Measurements from ENCODE around the gene HSPB2.
"Not testable (repeated sequence)": the region's sequence is repeated elsewhere in the genome, so short reads cannot be mapped to it uniquely, and the experiment has no call there.

HSPB2 gene

GRCh38 chr11:111926505-111927391 lies 14.2 kb downstream of the HSPB2 start:
- peak overlapping the region; percentile 81 for H3K4me3 ChIP-seq
- no peaks in the 10 kb centered on the region for H3K9me3 ChIP-seq (ENCODE audit: low read depth, low read length)
- DNase-seq (ENCODE audit: low read depth, low spot score): no peak
- no peaks in the 10 kb centered on the region for H3K36me3 ChIP-seq (ENCODE audit: insufficient read depth, low read length)
- peak overlapping the region; percentile 80; the same call in 1 of the 2 replicates for H3K27ac ChIP-seq
- TF ChIP-seq EZH2 (IDR thresholded peaks at IDR 0.05) (no peak), POLR2AphosphoS5 (IDR thresholded peaks at IDR 0.05; ENCODE audit: borderline replicate concordance, low read depth, low read length) (peak; percentile 64), FOXP2 (optimal IDR thresholded peaks at IDR 0.05; ENCODE audit: control extremely low read depth, extremely low read length, insufficient read depth) (no peak)
- H3K9ac ChIP-seq (ENCODE audit: insufficient read length): peak overlapping the region; percentile 69

DNA sequence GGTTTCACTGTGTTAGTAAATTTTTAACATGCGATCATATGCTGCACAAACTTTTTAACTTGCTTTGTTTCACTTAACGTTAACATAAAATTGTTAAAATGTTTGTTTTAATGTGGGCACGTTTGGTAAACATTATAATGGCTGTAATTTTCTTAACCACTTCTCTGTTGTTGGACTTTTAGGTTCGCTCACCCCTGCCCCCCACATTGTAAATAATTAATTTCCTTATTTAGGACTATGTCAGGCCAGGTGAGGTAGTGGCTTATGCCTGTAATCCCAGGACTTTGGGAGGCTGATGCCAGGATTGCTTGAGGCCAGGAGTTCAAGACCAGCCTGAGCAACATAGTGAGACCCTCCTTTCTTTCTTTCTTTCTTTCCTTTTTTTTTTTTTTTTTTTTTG lies 17.9 kb downstream of the HSPB2 start:
- TF ChIP-seq EZH2 (IDR thresholded peaks at IDR 0.05) (no peak), FOXP2 (optimal IDR thresholded peaks at IDR 0.05; ENCODE audit: control extremely low read depth, extremely low read length, insufficient read depth) (no peak), POLR2AphosphoS5 (IDR thresholded peaks at IDR 0.05; ENCODE audit: borderline replicate concordance, low read depth, low read length) (no peak)
- H3K9me3 ChIP-seq (ENCODE audit: low read depth, low read length): no peaks in the 10 kb centered on the region
- H3K4me3 ChIP-seq: no peak overlapping the region
- H3K27ac ChIP-seq: no peak overlapping the region
- H3K36me3 ChIP-seq (ENCODE audit: insufficient read depth, low read length): no peaks in the 10 kb centered on the region
- no peak for DNase-seq (ENCODE audit: low read depth, low spot score)
- H3K9ac ChIP-seq (ENCODE audit: insufficient read length): no peak overlapping the region

DNA sequence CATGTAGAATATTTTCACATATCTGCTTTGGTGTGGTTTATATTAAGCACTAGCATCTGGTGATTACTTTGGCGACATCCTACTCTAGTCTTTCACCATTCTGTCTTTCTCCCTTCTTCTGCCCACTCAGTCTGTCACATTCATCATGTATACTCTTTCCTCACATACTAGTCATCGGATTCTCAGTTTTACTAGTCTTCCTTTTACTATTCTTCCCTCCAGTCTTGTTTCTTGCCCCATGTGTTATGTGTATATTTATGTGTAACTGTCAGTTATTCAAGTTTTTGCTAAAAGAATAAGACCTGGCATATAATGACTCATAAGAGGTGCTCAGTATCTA lies 20.0 kb downstream of the HSPB2 start:
- H3K9me3 ChIP-seq (ENCODE audit: low read depth, low read length): no peaks in the 10 kb centered on the region
- no peak for DNase-seq (ENCODE audit: low read depth, low spot score)
- H3K27ac ChIP-seq: no peak overlapping the region

DNA sequence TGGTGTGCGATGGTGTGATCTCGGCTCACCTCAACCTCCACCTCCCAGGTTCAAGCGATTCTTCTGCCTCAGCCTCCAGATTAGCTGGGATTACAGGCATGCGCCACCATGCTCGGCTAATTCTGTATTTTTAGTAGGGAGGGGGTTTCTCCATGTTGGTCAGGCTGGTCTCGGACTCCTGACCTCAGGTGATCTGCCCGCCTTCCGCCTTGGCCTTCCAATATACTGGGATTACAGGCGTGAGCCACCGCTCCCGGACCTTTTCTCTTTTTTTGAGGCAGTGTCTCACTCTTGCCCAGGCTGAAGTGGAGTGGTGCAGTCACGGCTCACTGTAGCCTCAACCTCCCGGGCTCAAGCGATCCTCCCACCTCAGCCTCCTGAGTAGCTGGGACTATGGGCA lies 20.6 kb downstream of the HSPB2 start:
- H3K4me3 ChIP-seq; H3K9me3 ChIP-seq (ENCODE audit: low read depth, low read length); H3K9ac ChIP-seq (ENCODE audit: insufficient read length); H3K27ac ChIP-seq; H3K36me3 ChIP-seq (ENCODE audit: insufficient read depth, low read length); DNase-seq (ENCODE audit: low read depth, low spot score): not testable (repeated sequence)

More for the DNA sequence above, 20.0 kb downstream of the HSPB2 start:
- Histone ChIP-seq H3K36me3 (ENCODE audit: insufficient read depth, low read length) (no peaks in the 10 kb centered on the region), H3K9ac (ENCODE audit: insufficient read length) (no peak overlapping the region), H3K4me3 (no peak overlapping the region)
- TF ChIP-seq EZH2 (IDR thresholded peaks at IDR 0.05) (no peak), POLR2AphosphoS5 (IDR thresholded peaks at IDR 0.05; ENCODE audit: borderline replicate concordance, low read depth, low read length) (no peak), FOXP2 (optimal IDR thresholded peaks at IDR 0.05; ENCODE audit: control extremely low read depth, extremely low read length, insufficient read depth) (no peak)

GRCh38 chr11:111933872-111934271 lies 21.3 kb downstream of the HSPB2 start:
- H3K4me3 ChIP-seq: no peak overlapping the region
- TF ChIP-seq FOXP2 (optimal IDR thresholded peaks at IDR 0.05; ENCODE audit: control extremely low read depth, extremely low read length, insufficient read depth) (no peak), POLR2AphosphoS5 (IDR thresholded peaks at IDR 0.05; ENCODE audit: borderline replicate concordance, low read depth, low read length) (no peak), EZH2 (IDR thresholded peaks at IDR 0.05) (no peak)
- no peak overlapping the region for H3K9ac ChIP-seq (ENCODE audit: insufficient read length)
- no peak for DNase-seq (ENCODE audit: low read depth, low spot score)
- H3K27ac ChIP-seq: no peak overlapping the region
- no peaks in the 10 kb centered on the region for H3K9me3 ChIP-seq (ENCODE audit: low read depth, low read length)
- H3K36me3 ChIP-seq (ENCODE audit: insufficient read depth, low read length): no peaks in the 10 kb centered on the region

DNA sequence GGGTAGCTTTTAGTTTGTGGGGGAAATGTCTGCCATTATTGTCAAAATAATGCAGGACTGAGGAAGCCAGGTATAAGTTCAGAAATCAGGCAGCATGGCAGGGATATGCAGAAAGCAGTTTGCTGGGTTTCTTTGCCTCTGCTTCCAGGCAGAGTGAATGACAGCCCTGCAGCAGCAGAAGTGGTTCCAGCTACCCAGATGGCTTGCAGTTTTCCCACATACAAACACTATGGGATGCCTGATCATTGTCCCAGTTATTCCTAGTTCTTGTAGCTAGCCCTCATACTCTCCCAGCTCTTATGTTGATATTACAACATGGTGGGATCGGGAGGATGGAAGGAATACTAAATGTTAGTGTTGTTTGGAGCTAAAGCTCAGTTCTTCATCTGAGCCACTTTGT lies 21.8 kb downstream of the HSPB2 start:
- H3K36me3 ChIP-seq (ENCODE audit: insufficient read depth, low read length): no peaks in the 10 kb centered on the region
- no peak overlapping the region for H3K27ac ChIP-seq
- no peak for TF ChIP-seq FOXP2 (optimal IDR thresholded peaks at IDR 0.05; ENCODE audit: control extremely low read depth, extremely low read length, insufficient read depth)
- no peak for TF ChIP-seq POLR2AphosphoS5 (IDR thresholded peaks at IDR 0.05; ENCODE audit: borderline replicate concordance, low read depth, low read length)
- no peak for TF ChIP-seq EZH2 (IDR thresholded peaks at IDR 0.05)
- H3K9me3 ChIP-seq (ENCODE audit: low read depth, low read length): no peaks in the 10 kb centered on the region
- H3K9ac ChIP-seq (ENCODE audit: insufficient read length): no peak overlapping the region
- no peak for DNase-seq (ENCODE audit: low read depth, low spot score)
- no peak overlapping the region for H3K4me3 ChIP-seq

- no peak for TF ChIP-seq POLR2AphosphoS5 (IDR thresholded peaks at IDR 0.05; ENCODE audit: borderline replicate concordance, low read depth, low read length)
- TF ChIP-seq EZH2 (IDR thresholded peaks at IDR 0.05): no peak
- TF ChIP-seq FOXP2 (optimal IDR thresholded peaks at IDR 0.05; ENCODE audit: control extremely low read depth, extremely low read length, insufficient read depth): no peak
- Histone ChIP-seq H3K9me3 (ENCODE audit: low read depth, low read length) (no peaks in the 10 kb centered on the region), H3K4me3 (peak overlapping the region; percentile 83; the same call in 1 of the 2 replicates), H3K9ac (ENCODE audit: insufficient read length) (no peak overlapping the region), H3K36me3 (ENCODE audit: insufficient read depth, low read length) (no peaks in the 10 kb centered on the region), H3K27ac (no peak overlapping the region)
- DNase-seq (ENCODE audit: low read depth, low spot score): no peak
Measured at GRCh38 chr11:111935317-111936039, 22.9 kb downstream of the HSPB2 start.

DNA sequence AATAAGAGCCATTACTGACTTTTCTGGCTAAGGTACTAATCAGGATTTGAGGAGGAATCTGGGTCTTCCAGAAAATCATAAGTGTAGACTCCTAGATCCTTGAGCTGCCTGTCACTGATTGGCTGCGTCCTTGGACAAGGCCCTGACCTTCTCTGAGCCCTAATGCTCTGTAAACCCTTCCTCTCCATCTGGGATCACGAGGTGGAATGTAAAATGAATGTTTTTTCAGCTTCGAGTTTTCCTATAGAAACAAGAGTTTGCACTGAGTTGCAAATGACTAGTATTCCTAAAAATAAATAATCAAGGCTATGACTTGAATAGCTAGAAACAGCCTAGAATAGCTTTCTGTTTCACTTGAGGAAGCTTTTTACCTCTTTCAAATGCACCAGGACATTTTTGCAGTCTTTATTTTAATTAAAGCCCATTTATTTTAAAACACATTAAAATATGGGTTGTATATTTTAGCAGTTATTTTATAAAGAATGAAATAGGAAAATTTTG lies 23.6 kb downstream of the HSPB2 start:
- Histone ChIP-seq H3K4me3 (peak overlapping the region; percentile 83), H3K27ac (no peak overlapping the region), H3K9me3 (ENCODE audit: low read depth, low read length) (no peaks in the 10 kb centered on the region), H3K36me3 (ENCODE audit: insufficient read depth, low read length) (no peaks in the 10 kb centered on the region), H3K9ac (ENCODE audit: insufficient read length) (peak overlapping the region; percentile 78)
- TF ChIP-seq FOXP2 (optimal IDR thresholded peaks at IDR 0.05; ENCODE audit: control extremely low read depth, extremely low read length, insufficient read depth): no peak
- no peak for TF ChIP-seq POLR2AphosphoS5 (IDR thresholded peaks at IDR 0.05; ENCODE audit: borderline replicate concordance, low read depth, low read length)
- TF ChIP-seq EZH2 (IDR thresholded peaks at IDR 0.05): no peak
- no peak for DNase-seq (ENCODE audit: low read depth, low spot score)

Measured in SK-N-MC (cell line).